T-cell (primary cell): ENCODE results near the gene FCGR3A. TPM values are rescaled to one million over a fixed set of nuclear protein-coding genes. Genes with fewer than 3 reads are reported as not detected.
"Not testable (repeated sequence)": the region's sequence is repeated elsewhere in the genome, so short reads cannot be mapped to it uniquely, and the experiment has no call there.

Experiments used
- ATAC-seq, 4 experiments: fragments of 200-7000 bp in 3 of 4; fragments of 150-1000 bp in 1 of 4; cut with Tn5 transposase; replicated peaks in 1 of 4; 1 replicate in 3 of 4; 2 replicates in 1 of 4; pipeline ENCODE4 v1.10.0; 2021; ENCODE audit warnings: moderate library complexity in 3 of 4, mild to moderate bottlenecking in 2 of 4, moderate number of reproducible peaks in 1 of 4
- CTCF ChIA-PET, 2 donors: fragments of 300-600 bp; sonication (Branson Sonifier 250); formaldehyde crosslinking; loops; one replicate each; lab custom pipeline; 2022; ENCODE audit warnings: antibody characterized with exemption in 2 of 2; lab: Charles Lee
- POLR2A ChIA-PET, 2 donors: fragments of 300-600 bp; sonication (Branson Sonifier 250); formaldehyde crosslinking; loops; one replicate each; lab custom pipeline; 2022; ENCODE audit warnings: antibody characterized with exemption in 2 of 2; lab: Charles Lee
- DNase-seq, 35 experiments: peaks; one replicate each; pipeline versions ENCODE4 v3.0.0 to v3.0.0-alpha.2; 2013 to 2023
- H3K27ac ChIP-seq: one replicate; pipeline ENCODE4 v1.5.1; 2013; ENCODE audit warnings: low read length
- H3K27me3 ChIP-seq, 2 experiments: replicated peaks in 1 of 2; 1 replicate in 1 of 2; 2 replicates in 1 of 2; pipeline versions ENCODE4 v1.6.1 to v1.7.0; 2013; ENCODE audit warnings: low read length in 1 of 2, mixed read lengths in 1 of 2; ENCODE audit not compliant: control insufficient read depth in 2 of 2, insufficient read depth in 2 of 2; ENCODE audit errors: extremely low read depth in 1 of 2
- H3K36me3 ChIP-seq, 2 donors: 1 replicate in 1 of 2; 2 replicates in 1 of 2; pipeline versions ENCODE4 v1.6.1 to v1.7.0; 2013; ENCODE audit warnings: low read length in 1 of 2; ENCODE audit not compliant: control insufficient read depth in 2 of 2, insufficient read depth in 1 of 2; ENCODE audit errors: extremely low read depth in 1 of 2
- H3K4me1 ChIP-seq, 2 experiments: 1 replicate in 1 of 2; 2 replicates in 1 of 2; pipeline versions ENCODE4 v1.6.1 to v1.7.0; 2013; ENCODE audit warnings: low read length in 2 of 2, mixed read lengths in 1 of 2; ENCODE audit not compliant: insufficient read depth in 2 of 2, control insufficient read depth in 1 of 2; ENCODE audit errors: extremely low read depth in 1 of 2
- H3K4me3 ChIP-seq, 2 donors: 1 replicate in 1 of 2; 2 replicates in 1 of 2; pipeline versions ENCODE4 v1.5.1 to v1.7.0; 2013; ENCODE audit warnings: mild to moderate bottlenecking in 2 of 2, low read length in 1 of 2, moderate library complexity in 1 of 2; ENCODE audit not compliant: control insufficient read depth in 1 of 2; ENCODE audit errors: extremely low read depth in 1 of 2
- H3K9me3 ChIP-seq: 2 replicates; pipeline ENCODE4 v1.7.0; 2013
- H3K27ac Mint-ChIP-seq, 2 donors: one replicate each; pipeline ENCODE4 v1.8.0; 2020 to 2021; ENCODE audit warnings: mild to moderate bottlenecking in 2 of 2, mixed read lengths in 2 of 2
- H3K27me3 Mint-ChIP-seq, 2 donors: one replicate each; pipeline ENCODE4 v1.8.0; 2021 to 2022; ENCODE audit warnings: mixed read lengths in 2 of 2
- H3K36me3 Mint-ChIP-seq: one replicate; pipeline ENCODE4 v1.8.0; 2021; ENCODE audit warnings: mixed read lengths
- H3K4me1 Mint-ChIP-seq, 3 donors: one replicate each; pipeline ENCODE4 v1.8.0; 2020 to 2022; ENCODE audit warnings: mixed read lengths in 3 of 3, mild to moderate bottlenecking in 1 of 3
- H3K4me3 Mint-ChIP-seq, 3 donors: one replicate each; pipeline ENCODE4 v1.8.0; 2020 to 2022; ENCODE audit warnings: mild to moderate bottlenecking in 3 of 3, mixed read lengths in 3 of 3, moderate library complexity in 3 of 3
- H3K9me3 Mint-ChIP-seq, 3 donors: one replicate each; pipeline ENCODE4 v1.8.0; 2020 to 2022; ENCODE audit warnings: mixed read lengths in 3 of 3
- WGBS: methylation state at CpG from one replicate; pipeline ENCODE4 v1.1.5; 2013; ENCODE audit warnings: missing lambda C conversion rate; ENCODE audit not compliant: insufficient coverage; 5-methylcytosine and 5-hydroxymethylcytosine counted together
- total RNA-seq, 35 experiments: library from RNA in 6 of 35; stranded (reverse) in 6 of 35; fragments of 120-200 nt in 1 of 35; gene quantifications; one replicate each; pipeline versions ENCODE4 v1.2.1 to v1.2.4 and lab custom pipeline; 2013 to 2026

FCGR3A gene
- total RNA-seq, 5 donors from 2014 or later (not counting 1 experiment from before 2014, with no cell fraction given) = 3.8 to 43.9 (median 4.9) TPM

- H3K27me3 ChIP-seq, H3K9me3 Mint-ChIP-seq, H3K36me3 Mint-ChIP-seq, H3K27me3 Mint-ChIP-seq, POLR2A ChIA-PET, H3K9me3 ChIP-seq, DNase-seq, H3K4me3 ChIP-seq, H3K36me3 ChIP-seq: not testable (repeated sequence)
- ATAC-seq = peak in 2 of 4 experiments; percentile 3 to 16
- peaks cover 0 to 13% of the 10 kb centered on the region in 2 experiments for H3K4me1 ChIP-seq
- WGBS = 93% methylated on average over 8 of the region's 20 CpGs
- H3K27ac ChIP-seq = peak overlapping the region; percentile 34
- CTCF ChIA-PET = interaction anchor here (0.6 to 1.0 kb wide), 5 partner anchors 8 to 226 kb away, joined by 3 to 4 read pairs (median 3); partner anchors contain the start of gene DUSP12 (in 1 of the 2)
- Mint-ChIP-seq H3K4me3 (peak overlapping the region; percentile 82 to 88 (median 86)), H3K27ac (peak overlapping the region; percentile 86 to 90), H3K4me1 (peaks cover 6 to 12% (median 8%) of the 10 kb centered on the region in 3 donors)
These were observed 26.4 kb downstream of the FCGR3A start for GRCh38 chr1:161523041-161523816.

- DNase-seq, H3K36me3 ChIP-seq: not testable (repeated sequence)
These were observed 35.7 kb downstream of the FCGR3A start for GRCh38 chr1:161513953-161514352.

GRCh38 chr1:161513448-161513780 lies 36.2 kb downstream of the FCGR3A start:
- H3K4me3 Mint-ChIP-seq, H3K4me3 ChIP-seq, H3K36me3 ChIP-seq, H3K9me3 Mint-ChIP-seq, H3K27me3 ChIP-seq, H3K9me3 ChIP-seq, H3K27me3 Mint-ChIP-seq, H3K4me1 Mint-ChIP-seq, H3K4me1 ChIP-seq, ATAC-seq, H3K27ac ChIP-seq, H3K27ac Mint-ChIP-seq, CTCF ChIA-PET, POLR2A ChIA-PET, DNase-seq, H3K36me3 Mint-ChIP-seq: not testable (repeated sequence)
- no CpG with 5 or more reads among the region's 1 CpG for WGBS

More at GRCh38 chr1:161513953-161514352, 35.7 kb downstream of the FCGR3A start:
- H3K9me3 ChIP-seq, H3K27ac Mint-ChIP-seq, H3K36me3 Mint-ChIP-seq, CTCF ChIA-PET, ATAC-seq, H3K9me3 Mint-ChIP-seq, H3K27me3 Mint-ChIP-seq, H3K4me1 Mint-ChIP-seq, POLR2A ChIA-PET, H3K4me1 ChIP-seq, H3K4me3 Mint-ChIP-seq, H3K27me3 ChIP-seq, H3K4me3 ChIP-seq, H3K27ac ChIP-seq: not testable (repeated sequence)
- WGBS = no CpG with 5 or more reads among the region's 1 CpG

- POLR2A ChIA-PET, ATAC-seq, DNase-seq, H3K9me3 Mint-ChIP-seq, H3K4me3 ChIP-seq, H3K4me3 Mint-ChIP-seq, H3K36me3 Mint-ChIP-seq, H3K36me3 ChIP-seq, H3K27ac Mint-ChIP-seq, H3K27ac ChIP-seq, H3K27me3 Mint-ChIP-seq, H3K4me1 Mint-ChIP-seq, H3K27me3 ChIP-seq, CTCF ChIA-PET, H3K4me1 ChIP-seq, H3K9me3 ChIP-seq: not testable (repeated sequence)
- 95% methylated on average over 5 of the region's 6 CpGs for WGBS
These were observed 36.8 kb downstream of the FCGR3A start for GRCh38 chr1:161512636-161513447.

- peaks cover 0 to under 1% of the 10 kb centered on the region in 2 experiments for H3K4me1 ChIP-seq
- no peak for ATAC-seq
- ChIA-PET POLR2A (no interaction called here), CTCF (interaction anchor here in 1 of 2 donors (0.7 kb wide), 1 partner anchor 54 kb away, joined by 3 read pairs; no protein-coding TSS in a partner anchor)
- WGBS = 95% methylated on average over 5 of the region's 7 CpGs
- Mint-ChIP-seq H3K27me3 (peaks cover 7 to 13% of the 10 kb centered on the region in 2 donors), H3K4me3 (no peak overlapping the region), H3K27ac (no peak overlapping the region), H3K4me1 (peaks cover 0 to 2% (median 1%) of the 10 kb centered on the region in 3 donors), H3K9me3 (no peaks in the 10 kb centered on the region), H3K36me3 (no peaks in the 10 kb centered on the region)
- no peaks in the 10 kb centered on the region for H3K36me3 ChIP-seq
- no peak overlapping the region for H3K27ac ChIP-seq
- H3K9me3 ChIP-seq = no peaks in the 10 kb centered on the region
- no peak overlapping the region for H3K4me3 ChIP-seq
- no peak for DNase-seq
- H3K27me3 ChIP-seq = peaks cover 0 to 2% of the 10 kb centered on the region in 2 experiments
These were observed 37.9 kb downstream of the FCGR3A start for GRCh38 chr1:161511756-161512060.

- Histone ChIP-seq H3K4me3 (no peak overlapping the region), H3K4me1 (peaks cover 0 to 2% of the 10 kb centered on the region in 2 experiments), H3K27ac (no peak overlapping the region), H3K9me3 (no peaks in the 10 kb centered on the region), H3K27me3 (peaks cover 0 to 7% of the 10 kb centered on the region in 2 experiments), H3K36me3 (no peaks in the 10 kb centered on the region)
- peaks cover 12 to 18% of the 10 kb centered on the region in 2 donors for H3K27me3 Mint-ChIP-seq
- POLR2A ChIA-PET = no interaction called here
- H3K27ac Mint-ChIP-seq = no peak overlapping the region
- ATAC-seq = no peak
- 100% methylated on average over 2 of the region's 5 CpGs for WGBS
- no peaks in the 10 kb centered on the region for H3K9me3 Mint-ChIP-seq
- peaks cover 0 to 7% (median 2%) of the 10 kb centered on the region in 3 donors for H3K4me1 Mint-ChIP-seq
- no peak overlapping the region for H3K4me3 Mint-ChIP-seq
- H3K36me3 Mint-ChIP-seq = no peaks in the 10 kb centered on the region
- CTCF ChIA-PET = no interaction called here
- DNase-seq = no peak
These were observed 38.4 kb downstream of the FCGR3A start for GRCh38 chr1:161511018-161511755.
